Hepatocyte (in vitro differentiated cells): ENCODE measurements around the gene MPI. TPM values are rescaled to one million over a fixed set of nuclear protein-coding genes. Genes with fewer than 3 reads are reported as not detected.

Source experiments
- DNase-seq: peaks from one replicate; pipeline ENCODE4 v3.0.0-alpha.2; 2016; ENCODE audit warnings: low spot score
- H2AFZ ChIP-seq: fragments of 200-600 bp; sonication (generic); 2 replicates; pipeline ENCODE4 v1.6.0; 2016; ENCODE audit warnings: antibody characterized with exemption, mild to moderate bottlenecking
- H3K27ac ChIP-seq: fragments of 200-600 bp; sonication (generic); 2 replicates; pipeline ENCODE4 v1.5.1; 2016; ENCODE audit warnings: mild to moderate bottlenecking
- H3K27me3 ChIP-seq: fragments of 200-600 bp; sonication (generic); 2 replicates; pipeline ENCODE4 v1.6.1; 2016
- H3K36me3 ChIP-seq: fragments of 200-600 bp; sonication (generic); replicated peaks from 2 replicates; pipeline ENCODE4 v1.5.1; 2016; ENCODE audit warnings: low read depth; ENCODE audit not compliant: insufficient read depth
- H3K4me1 ChIP-seq: fragments of 200-600 bp; sonication (generic); 2 replicates; pipeline ENCODE4 v1.5.1; 2016; ENCODE audit warnings: mild to moderate bottlenecking, moderate library complexity; ENCODE audit not compliant: insufficient read depth
- H3K4me2 ChIP-seq: fragments of 200-600 bp; sonication (generic); 2 replicates; pipeline ENCODE4 v1.6.0; 2016
- H3K4me3 ChIP-seq: fragments of 200-600 bp; sonication (generic); 2 replicates; pipeline ENCODE4 v1.5.1; 2016; ENCODE audit warnings: mild to moderate bottlenecking
- H3K79me2 ChIP-seq: fragments of 200-600 bp; sonication (generic); 2 replicates; pipeline ENCODE4 v1.6.0; 2017; ENCODE audit warnings: mild to moderate bottlenecking
- H3K9me2 ChIP-seq: fragments of 200-600 bp; sonication (generic); replicated peaks from 2 replicates; pipeline ENCODE4 v1.6.0; 2017; ENCODE audit warnings: mild to moderate bottlenecking; ENCODE audit not compliant: insufficient read depth
- H3K9me3 ChIP-seq: fragments of 200-600 bp; sonication (generic); 2 replicates; pipeline ENCODE4 v1.5.1; 2016; ENCODE audit warnings: low read depth, mild to moderate bottlenecking
- H4K20me1 ChIP-seq: fragments of 200-600 bp; sonication (generic); 2 replicates; pipeline ENCODE4 v1.6.0; 2016; ENCODE audit warnings: mild to moderate bottlenecking; ENCODE audit not compliant: insufficient read depth, poor library complexity, severe bottlenecking
- EZH2 ChIP-seq: fragments of 200-600 bp; sonication (generic); IDR thresholded peaks from 2 replicates; pipeline ENCODE4 v1.6.1; 2016; ENCODE audit warnings: antibody characterized with exemption, mild to moderate bottlenecking, borderline replicate concordance
- EZH2phosphoT487 ChIP-seq: fragments of 200-600 bp; sonication (generic); IDR thresholded peaks from one replicate; pipeline ENCODE4 v1.6.1; 2018; ENCODE audit warnings: antibody characterized with exemption, mild to moderate bottlenecking, low read depth, moderate library complexity; ENCODE audit not compliant: unreplicated experiment, severe bottlenecking
- WGBS: methylation state at CpG from one replicate; pipeline ENCODE4 v1.1.6; 2016; ENCODE audit warnings: low lambda C conversion rate; ENCODE audit errors: missing lambda C conversion rate; 5-methylcytosine and 5-hydroxymethylcytosine counted together
- polyA plus RNA-seq: library from polyadenylated mRNA; unstranded; fragments of >200 nt; fragmentation: Nextera tagmentation; extraction: Ambion mirVana; gene quantifications from 2 replicates; pipeline ENCODE4 v1.2.1, GENCODE V29; 2016
- total RNA-seq: library from RNA; depleted of rRNA; stranded (reverse); fragments of >200 nt; gene quantifications from 2 replicates; pipeline ENCODE4 v1.2.3, GENCODE V29; 2014
- TF ChIP-seq, protein P1 (sequence below): fragments of 200-600 bp; sonication (generic); IDR thresholded peaks from 2 replicates; pipeline ENCODE4 v1.5.1; 2016; ENCODE audit warnings: antibody characterized with exemption, mild to moderate bottlenecking; ENCODE audit not compliant: poor library complexity

Gene MPI
- total and polyA plus RNA-seq, 2 experiments from 2014 or later = 32.8 to 41.1 TPM

DNA sequence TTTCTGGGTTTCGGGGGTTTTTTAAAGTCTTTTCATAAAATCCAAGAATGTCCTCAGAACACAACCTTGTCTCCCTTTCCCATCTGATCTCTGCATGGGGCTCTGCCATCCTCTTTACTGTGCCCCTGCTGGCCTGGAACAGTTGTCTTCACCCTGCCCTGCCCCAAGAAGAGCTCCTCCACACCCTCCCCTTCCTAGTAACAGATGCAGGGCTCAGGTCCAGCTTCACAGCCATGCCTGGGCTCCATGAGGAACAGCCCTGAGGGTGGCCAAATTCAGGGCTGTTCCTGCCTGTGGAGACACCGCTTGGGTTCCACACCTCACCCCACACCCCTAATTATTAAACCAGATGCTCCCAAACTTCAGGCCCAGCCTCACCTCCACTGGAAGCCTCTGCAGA is 34.0 kb upstream of the MPI start:
- Histone ChIP-seq H4K20me1 (peaks cover 33% of the 10 kb centered on the region), H3K4me1 (peaks cover 11% of the 10 kb centered on the region), H3K36me3 (no peaks in the 10 kb centered on the region), H3K4me2 (no peak overlapping the region), H3K79me2 (peaks cover 61% of the 10 kb centered on the region), H2AFZ (no peak overlapping the region), H3K27ac (no peak overlapping the region), H3K27me3 (no peaks in the 10 kb centered on the region), H3K9me3 (no peaks in the 10 kb centered on the region), H3K9me2 (no peaks in the 10 kb centered on the region), H3K4me3 (no peak overlapping the region)
- 98% methylated on average over 2 of the region's 2 CpGs for WGBS
- no peak for DNase-seq
- TF ChIP-seq EZH2 (no peak), EZH2phosphoT487 (no peak)
- TF ChIP-seq, protein P1, sequence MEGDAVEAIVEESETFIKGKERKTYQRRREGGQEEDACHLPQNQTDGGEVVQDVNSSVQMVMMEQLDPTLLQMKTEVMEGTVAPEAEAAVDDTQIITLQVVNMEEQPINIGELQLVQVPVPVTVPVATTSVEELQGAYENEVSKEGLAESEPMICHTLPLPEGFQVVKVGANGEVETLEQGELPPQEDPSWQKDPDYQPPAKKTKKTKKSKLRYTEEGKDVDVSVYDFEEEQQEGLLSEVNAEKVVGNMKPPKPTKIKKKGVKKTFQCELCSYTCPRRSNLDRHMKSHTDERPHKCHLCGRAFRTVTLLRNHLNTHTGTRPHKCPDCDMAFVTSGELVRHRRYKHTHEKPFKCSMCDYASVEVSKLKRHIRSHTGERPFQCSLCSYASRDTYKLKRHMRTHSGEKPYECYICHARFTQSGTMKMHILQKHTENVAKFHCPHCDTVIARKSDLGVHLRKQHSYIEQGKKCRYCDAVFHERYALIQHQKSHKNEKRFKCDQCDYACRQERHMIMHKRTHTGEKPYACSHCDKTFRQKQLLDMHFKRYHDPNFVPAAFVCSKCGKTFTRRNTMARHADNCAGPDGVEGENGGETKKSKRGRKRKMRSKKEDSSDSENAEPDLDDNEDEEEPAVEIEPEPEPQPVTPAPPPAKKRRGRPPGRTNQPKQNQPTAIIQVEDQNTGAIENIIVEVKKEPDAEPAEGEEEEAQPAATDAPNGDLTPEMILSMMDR = no peak

DNA sequence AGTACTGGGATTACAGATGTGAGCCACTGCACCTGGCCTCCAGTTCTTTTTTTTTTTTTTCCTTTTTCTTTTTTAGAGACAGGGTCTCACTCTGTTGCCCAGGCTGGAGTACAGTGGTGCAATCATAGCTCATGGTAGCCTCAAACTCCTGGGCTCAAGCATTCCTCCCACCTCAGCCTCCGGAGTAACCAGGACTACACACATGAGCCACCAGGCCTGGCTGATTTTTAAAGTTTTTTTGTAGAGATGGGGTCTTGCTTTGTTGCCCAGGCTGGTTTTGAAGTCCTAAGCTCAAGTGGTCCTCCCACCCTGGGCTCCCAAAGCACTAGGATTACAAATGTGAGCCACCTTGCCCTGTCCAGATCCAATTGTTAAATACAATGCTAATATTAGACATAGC is 33.3 kb upstream of the MPI start:
- no peaks in the 10 kb centered on the region for H3K9me3 ChIP-seq
- H3K27ac ChIP-seq = no peak overlapping the region
- no peak overlapping the region for H3K4me2 ChIP-seq
- H2AFZ ChIP-seq = no peak overlapping the region
- H3K27me3 ChIP-seq = no peaks in the 10 kb centered on the region
- H4K20me1 ChIP-seq = peaks cover 39% of the 10 kb centered on the region
- TF ChIP-seq EZH2 (no peak), EZH2phosphoT487 (no peak)
- TF ChIP-seq, protein P1 = no peak
- H3K79me2 ChIP-seq = peaks cover 67% of the 10 kb centered on the region
- no peaks in the 10 kb centered on the region for H3K9me2 ChIP-seq
- H3K4me3 ChIP-seq = no peak overlapping the region
- WGBS = 100% methylated on average over 1 of the region's 1 CpG
- H3K36me3 ChIP-seq = no peaks in the 10 kb centered on the region
- DNase-seq = no peak
- peaks cover 11% of the 10 kb centered on the region for H3K4me1 ChIP-seq

DNA sequence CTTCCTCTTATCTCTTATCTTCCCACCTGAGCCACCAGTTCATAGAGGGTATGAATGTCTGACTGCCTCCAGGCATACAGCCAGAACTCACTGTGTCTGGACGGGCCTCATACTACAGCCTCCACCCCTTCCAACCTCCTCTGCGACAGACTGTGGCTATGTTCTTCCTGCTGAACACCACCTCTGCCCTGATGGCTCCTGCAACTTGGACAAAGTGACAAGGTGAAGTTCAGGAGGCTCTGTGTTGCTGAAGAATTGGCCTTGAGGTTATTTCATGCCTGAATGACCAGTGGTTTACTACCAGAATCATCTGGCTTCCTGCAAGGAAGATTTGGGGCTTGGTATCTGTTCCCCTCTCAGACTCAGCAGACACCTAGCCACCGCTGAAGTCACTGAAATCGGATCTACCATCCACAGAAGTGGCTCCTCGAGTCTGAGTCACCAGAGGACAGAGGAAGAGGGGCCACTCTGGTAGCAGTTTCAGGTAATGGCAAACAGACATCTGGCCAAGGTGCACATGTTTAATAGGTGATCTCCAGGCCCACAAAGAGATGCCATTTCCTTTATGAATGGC is 32.7 kb upstream of the MPI start:
- DNase-seq = no peak
- no peak overlapping the region for H2AFZ ChIP-seq
- no peaks in the 10 kb centered on the region for H3K9me3 ChIP-seq
- H3K79me2 ChIP-seq = peaks cover 72% of the 10 kb centered on the region
- no peaks in the 10 kb centered on the region for H3K36me3 ChIP-seq
- no peak overlapping the region for H3K4me3 ChIP-seq
- peaks cover 45% of the 10 kb centered on the region for H4K20me1 ChIP-seq
- TF ChIP-seq EZH2 = no peak
- TF ChIP-seq, protein P1 = no peak
- TF ChIP-seq EZH2phosphoT487 = no peak
- H3K4me1 ChIP-seq = peaks cover 11% of the 10 kb centered on the region
- WGBS = 63% methylated on average over 5 of the region's 5 CpGs
- no peaks in the 10 kb centered on the region for H3K9me2 ChIP-seq
- no peak overlapping the region for H3K4me2 ChIP-seq
- no peaks in the 10 kb centered on the region for H3K27me3 ChIP-seq
- peak overlapping the region; percentile 52 for H3K27ac ChIP-seq
